NOMO-1 treated with DMSO at 0.1 percent for 48 hours (cell line): ENCODE results near the gene CDH3.

Experiments
- DNase-seq: peaks from one replicate; lab custom pipeline; 2025; ENCODE audit not compliant: unreplicated experiment; lab: John Stamatoyannopoulos, UW

Gene CDH3

DNA sequence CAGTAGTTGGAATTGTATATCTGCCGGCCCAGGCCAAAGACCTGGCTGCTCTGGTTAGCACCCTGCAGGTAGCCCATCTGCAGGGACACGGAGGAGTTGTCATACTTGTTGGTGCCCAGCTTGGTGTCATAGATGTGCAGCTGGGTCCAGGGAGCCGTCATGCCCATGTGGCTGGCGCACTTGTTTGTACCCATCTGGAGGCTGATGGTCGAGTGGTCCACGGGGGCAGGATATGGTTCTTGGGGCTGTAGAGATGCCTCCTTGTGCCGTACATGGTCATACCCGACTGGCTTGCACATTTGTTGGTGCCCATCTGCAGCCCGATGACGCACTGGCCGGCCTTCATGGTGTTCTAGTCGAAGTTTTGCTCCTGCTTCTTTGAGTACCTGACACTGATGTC, 6.0 kb downstream of the CDH3 start:
- DNase-seq, result no peak

DNA sequence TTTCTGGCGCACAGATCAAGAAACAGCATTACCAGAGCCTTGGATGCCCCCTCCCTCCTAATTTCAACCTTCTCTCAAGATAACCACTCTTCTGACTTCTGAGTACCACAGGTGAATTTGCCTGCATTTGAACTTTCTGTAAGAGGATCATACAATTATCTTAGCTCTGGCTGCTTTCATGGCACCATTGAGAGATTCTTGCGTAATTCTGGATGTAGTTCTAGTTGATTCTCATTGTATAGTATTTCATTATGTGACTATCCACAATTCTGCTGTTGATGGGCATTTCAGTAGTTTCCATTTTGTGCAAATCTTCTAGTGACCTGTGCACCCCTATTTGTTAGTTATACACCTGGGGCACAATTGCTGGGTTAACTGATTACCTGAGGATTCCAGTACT, 7.5 kb downstream of the CDH3 start:
- no peak for DNase-seq

DNA sequence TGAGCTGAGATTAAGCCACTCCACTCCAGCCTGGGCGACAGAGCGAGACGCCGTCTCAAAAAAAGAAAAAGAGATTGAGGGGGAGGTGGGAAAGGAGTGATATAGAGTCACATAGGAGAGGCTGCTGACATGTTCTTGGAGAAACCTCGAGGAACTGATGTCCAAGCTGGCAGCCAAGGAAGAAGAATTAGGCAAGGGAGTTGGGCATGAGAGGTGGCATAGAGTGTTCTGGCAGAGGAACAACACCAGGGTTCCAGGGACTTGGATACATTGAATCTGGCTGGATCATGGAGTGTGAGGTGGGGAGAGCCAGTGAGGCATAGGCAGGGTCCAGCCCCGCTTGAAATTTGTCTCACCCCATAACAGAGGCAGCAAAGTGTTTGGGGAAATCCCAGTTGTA, 10.7 kb downstream of the CDH3 start:
- no peak for DNase-seq

DNA sequence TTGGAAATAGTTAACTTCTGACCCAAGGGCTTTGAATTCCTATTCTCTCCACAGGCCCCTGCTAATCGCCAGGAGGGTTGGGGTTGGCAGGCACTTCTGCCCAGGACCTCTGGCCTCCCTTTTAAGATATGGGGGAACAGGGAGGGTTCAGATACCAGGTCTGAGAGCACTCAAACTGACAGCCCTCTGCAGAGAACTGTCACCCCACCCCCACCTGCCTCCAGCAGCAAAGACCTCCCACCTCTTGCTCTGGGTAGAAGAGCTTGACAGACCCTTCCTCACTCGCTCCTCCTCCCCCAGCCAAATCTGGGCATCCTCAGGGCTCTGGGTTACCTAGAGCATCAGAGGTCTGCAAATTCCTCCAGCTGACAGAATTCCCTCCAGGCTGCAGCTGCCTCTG, 11.6 kb downstream of the CDH3 start:
- no peak for DNase-seq

DNA sequence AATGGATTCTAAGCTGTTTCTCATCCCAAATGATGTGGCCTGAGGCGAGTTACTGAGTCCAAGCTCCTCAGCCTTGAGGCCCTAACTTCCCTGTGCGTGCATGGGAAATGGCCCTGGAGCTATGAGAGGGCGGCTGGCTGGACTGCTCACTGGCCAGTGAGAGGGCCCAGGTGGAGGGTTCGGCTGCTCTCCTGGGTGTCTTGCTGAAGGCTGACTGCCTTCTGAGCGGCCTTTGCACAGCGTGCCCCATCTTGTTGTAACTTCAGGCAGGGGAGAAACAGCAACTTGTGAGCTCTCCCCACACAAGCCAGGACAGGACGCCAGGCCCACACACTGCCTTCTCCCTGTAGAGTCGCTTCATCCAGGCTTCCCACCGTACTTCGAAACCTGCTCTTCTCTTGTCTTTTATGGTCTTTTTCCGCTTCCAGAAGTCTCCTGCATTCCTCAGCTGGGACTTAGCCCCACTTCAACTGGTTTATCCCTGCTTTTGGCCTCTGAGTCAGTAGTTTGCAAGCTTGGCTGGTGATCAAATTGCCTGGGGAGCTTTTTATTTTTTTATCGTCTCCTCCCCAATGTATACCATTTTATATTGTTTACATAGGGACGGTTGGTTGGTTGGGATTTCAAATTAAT, 13.3 kb downstream of the CDH3 start:
- no peak for DNase-seq

DNA sequence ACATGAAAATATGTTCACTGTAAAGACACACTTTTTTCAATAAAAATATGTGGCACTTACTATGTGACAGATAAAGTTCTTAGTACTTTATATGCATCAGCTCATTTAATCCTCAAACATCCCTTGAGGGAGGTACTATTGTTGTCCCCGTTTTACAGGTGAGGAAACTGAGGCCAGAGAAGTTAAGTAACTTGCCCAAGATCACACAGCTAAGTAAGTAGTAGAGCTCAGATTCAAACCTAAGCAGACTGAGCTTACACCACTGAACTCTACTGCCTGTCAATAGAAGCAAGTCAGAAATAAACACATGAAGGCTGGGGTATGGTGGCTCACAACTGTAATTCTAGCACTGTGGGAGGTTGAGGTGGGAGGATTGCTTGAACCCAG, 13.9 kb downstream of the CDH3 start:
- no peak for DNase-seq

DNA sequence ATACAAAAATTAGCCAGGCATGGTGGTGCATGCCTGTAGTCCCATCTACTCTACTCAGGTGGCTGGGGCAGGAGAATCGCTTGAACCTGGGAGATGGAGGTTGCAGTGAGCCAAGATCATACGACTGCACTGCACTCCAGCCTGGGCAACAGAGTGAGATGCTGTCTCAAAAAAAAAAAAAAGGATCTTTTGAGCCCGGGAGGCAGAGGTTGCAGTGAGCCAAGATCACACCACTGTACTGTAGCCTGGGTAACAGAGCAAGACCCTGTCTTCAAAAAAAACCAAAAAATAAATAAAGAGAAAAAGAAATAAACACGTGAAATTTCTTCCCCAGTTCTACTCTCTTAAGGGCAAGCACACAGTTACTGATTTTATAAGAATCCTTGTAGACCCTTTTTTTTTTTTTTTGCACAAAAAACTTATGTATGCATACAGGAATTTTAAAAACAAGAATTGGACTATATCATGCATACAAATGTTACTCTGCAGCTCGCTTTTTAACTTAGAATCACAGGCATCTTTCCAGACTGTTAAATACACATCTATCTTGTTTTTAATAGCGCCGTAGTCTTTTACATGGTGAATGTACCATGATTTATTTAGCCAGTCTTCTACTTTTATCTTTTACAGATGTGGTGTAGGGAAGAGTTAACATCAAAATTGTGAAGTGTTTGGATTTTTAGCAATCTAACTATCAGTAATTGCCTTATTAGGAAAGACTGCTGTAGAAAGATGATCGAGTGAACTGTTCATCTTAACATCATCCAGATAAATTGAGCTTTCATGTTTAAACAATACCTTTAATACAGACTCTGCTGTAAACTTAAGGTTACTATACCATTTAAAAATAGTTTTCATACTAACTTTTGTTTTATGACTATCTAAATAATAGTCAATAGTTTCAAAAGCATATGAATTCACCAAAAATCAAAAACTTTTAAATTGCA, 14.6 kb downstream of the CDH3 start:
- no peak for DNase-seq

DNA sequence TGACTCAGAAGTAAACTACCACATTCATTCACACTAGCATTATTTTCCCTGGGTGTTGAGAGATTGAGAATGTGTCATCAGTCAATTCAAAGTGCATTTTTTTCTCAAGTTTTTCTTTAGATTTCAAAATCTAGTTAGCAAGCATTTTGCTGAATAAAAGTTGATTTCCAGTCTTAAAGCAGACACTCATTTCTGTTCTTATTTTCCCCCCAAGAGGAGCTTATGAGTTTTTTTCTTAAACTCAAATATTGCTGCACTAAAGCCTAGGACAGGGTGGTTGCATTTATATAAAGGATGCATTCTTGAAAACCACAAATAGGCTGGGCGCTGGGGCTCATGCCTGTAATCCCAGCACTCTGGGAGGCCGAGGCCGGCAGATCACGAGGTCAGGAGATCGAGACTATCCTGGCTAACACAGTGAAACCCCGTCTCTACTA, 15.3 kb downstream of the CDH3 start:
- DNase-seq, result no peak

DNA sequence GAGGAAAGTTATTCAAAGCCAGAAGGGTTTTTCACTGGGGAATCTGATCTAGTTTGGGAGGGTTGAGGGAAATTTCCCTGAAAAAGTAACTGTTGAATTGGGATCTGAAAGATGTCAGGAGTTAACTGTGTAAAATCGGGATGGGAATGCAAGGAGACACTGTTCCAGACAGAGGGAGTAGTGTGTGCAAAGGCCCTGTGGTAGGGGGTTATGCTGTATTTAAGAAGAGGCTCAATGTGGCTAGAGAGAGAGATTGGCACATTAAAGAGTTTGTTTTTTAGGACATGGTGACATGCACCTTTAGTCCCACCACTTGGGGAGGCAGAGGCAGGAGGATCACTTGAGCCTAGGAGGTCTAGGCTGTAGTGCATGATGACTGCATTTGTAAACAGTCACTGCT, 16.9 kb downstream of the CDH3 start:
- no peak for DNase-seq

DNA sequence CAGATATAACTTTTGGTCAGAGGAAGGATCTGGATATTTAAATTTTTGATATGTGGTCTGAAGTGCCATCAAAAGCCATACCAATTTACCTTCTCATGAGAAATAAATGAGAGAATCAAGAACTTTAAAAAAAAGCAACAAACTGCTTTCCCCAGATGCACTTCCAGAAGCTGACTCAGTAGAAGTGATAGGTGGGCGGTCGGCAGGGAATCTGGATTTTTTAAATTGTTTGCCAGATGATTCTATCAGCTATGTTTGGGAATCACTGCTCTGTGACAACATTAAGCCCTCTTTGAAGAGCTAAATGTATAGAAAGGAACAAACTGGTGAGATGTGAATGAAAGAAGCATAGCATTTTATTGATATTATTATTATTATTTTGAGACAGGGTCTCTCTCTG, 19.2 kb downstream of the CDH3 start:
- DNase-seq, result no peak

DNA sequence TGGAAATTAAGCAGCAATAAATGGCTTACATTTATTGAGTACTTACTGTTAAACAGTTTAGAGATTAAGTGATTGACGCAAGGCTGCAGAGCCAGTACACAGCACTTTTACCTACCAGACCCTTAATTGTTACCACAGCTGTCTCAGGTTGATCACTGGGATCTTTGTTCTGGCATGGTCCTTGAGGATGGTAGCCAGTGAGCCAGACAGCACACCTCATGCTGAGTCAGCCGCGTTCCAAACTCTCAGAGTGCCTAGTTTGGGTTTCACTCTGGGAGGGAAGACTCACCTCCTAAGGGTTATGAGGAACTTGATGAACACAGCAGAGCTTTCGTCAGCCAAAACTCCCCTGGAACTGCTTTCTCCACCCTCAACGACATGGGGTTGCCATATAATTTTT, 20.4 kb downstream of the CDH3 start:
- DNase-seq, result no peak

DNA sequence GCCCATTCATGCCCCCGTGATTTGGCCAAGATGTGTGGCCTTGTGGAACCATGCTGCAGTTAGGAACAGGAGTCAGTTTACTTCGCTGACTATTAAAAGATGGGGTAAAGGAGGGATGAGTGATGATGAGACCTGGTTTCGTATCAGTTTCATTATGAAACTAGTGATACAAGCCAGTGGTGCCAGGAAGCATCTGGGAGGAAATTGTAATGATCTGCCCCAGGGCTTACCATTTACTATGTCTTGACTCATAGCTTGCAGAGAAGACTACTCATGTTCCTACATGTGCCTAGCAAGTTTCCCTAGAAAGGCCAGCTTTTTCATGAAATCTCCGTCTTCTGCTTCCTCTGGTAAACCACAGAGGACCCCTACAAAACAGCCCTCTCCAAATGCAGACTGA, 23.2 kb downstream of the CDH3 start:
- no peak for DNase-seq

DNA sequence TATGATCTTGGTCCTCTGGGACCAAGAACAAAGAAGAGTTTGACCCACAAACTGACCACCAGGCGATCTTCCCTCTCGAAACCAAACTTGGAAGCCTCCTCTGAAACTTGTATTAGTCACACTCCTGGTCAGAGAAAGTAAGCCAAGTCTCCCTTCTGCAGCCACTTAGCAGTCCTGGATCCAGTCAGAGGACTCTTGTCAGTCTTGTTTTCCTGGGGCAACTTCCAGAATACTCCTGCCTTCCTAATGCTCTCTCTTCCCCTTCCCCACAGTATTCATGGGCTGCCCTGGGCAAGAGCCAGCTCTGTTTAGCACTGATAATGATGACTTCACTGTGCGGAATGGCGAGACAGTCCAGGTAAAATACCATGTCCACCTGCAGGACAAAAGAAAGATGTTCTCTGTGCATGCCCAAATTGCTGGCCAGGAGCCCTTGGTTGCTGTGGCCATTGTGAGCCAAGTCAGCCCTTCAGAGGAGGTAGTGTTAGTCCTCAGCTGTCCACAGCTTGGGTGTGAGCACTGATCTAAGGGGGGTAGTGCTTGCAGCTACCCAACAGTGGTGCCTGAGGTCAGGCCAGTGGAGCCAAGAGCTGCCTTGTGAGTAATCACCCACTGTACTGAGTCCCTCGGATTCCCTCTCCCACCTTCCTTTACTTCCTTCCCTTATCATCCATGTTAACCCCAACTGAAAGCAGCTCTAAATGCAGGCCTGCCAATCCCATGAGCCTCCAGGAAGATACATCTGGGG, 31.2 kb downstream of the CDH3 start:
- DNase-seq, result no peak

DNA sequence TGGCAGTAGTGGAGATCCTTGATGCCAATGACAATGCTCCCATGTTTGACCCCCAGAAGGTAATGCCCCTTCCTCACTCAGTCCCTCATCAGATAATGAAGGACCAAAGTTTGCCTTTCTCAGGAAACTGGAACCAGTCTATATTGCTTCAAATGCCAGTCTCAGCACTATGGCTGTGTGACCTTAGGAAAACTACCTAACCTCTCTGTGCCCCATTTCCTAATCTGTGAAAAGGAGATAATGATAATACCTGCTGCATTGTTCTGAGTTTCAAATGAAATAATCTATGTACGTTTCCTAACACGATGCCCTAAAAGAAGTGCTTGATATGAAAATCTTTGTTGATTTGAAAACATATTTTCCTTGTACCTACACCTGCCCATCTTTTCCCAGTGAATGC, 35.9 kb downstream of the CDH3 start:
- DNase-seq, result no peak

DNA sequence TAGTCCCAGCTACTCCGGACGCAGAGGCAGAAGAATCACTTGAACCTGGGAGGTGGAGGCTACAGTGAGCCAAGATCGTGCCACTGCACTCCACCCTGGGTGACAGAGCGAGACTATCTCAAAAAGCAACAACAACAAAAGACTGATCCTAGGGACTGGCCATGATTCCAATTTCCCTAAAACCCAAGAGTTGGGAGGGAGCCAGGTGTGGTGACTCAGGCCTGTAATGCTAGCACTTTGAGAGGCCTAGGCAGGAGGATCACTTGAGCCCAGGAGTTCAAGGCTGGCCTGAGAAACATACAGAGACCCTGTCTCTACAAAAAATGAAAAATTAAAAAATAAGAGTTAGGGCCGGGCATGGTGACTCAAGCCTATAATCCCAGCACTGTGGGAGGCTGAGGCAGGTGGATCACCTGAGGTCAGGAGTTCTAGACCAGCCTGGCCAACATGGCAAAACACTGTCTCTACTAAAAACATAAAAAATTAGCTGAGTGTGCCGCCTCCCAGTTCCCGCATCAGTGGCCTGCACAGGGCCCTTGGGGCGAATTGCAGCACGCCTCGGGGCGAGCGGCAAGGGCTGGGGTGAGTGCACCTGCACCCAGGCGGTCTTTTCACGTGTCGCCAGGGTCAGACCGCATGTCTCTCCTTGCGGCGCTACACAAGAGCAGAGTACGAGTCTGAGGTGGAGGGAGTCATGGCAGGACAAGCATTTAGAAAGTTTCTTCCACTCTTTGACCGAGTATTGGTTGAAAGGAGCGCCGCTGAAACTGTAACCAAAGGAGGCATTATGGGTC, 40.8 kb downstream of the CDH3 start:
- no peak for DNase-seq

DNA sequence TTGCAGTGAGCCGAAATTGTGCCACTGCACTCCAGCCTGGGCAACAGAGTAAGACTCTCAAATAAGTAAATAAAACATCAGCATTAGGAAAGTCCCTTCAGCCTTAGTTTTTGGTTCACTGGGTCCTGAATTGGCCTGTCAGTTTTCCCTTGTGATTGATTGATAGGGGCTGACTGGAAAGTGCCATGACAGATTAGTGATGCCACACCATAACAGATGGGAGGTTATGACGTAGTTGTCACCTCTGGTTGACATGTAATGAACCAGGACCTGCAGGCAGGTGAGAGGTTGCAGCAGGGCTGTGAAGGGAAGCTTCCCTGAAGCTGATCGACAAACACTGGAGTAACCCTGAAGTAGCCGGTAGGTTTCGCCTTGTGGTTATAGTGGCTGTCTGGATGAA, 41.8 kb downstream of the CDH3 start:
- DNase-seq, result no peak

DNA sequence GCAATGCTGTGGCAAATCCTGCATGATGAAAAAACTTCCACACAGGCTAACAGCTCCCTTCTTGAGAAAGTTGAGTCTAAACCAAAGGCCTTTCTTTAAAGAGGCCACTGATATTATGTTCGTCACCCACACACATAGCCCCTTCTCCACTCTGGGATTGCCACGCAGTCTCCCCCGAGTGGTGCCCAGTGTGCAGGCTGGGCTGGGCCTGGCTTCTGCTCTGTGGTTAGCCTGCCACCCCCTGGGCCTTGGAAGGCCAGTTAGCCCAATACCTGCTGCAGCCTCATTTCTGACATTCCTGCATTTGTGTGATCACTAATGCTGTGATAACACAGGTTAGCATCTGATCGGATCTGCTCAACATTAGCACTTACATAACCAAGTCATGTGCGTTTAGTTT, 44.8 kb downstream of the CDH3 start:
- no peak for DNase-seq

DNA sequence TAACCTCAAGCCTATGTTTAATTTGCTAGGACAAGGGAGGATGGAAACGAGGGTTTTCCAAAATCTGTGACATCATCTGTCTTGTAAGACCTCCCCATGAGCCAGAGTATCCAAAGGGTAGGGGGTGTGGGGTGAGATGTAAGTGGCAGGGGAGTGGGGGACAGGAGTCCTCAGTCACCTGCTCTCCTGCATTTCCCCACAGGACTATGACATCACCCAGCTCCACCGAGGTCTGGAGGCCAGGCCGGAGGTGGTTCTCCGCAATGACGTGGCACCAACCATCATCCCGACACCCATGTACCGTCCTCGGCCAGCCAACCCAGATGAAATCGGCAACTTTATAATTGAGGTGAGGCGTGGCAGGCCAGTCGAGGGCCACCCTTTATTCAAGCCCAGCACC, 50.5 kb downstream of the CDH3 start:
- no peak for DNase-seq

DNA sequence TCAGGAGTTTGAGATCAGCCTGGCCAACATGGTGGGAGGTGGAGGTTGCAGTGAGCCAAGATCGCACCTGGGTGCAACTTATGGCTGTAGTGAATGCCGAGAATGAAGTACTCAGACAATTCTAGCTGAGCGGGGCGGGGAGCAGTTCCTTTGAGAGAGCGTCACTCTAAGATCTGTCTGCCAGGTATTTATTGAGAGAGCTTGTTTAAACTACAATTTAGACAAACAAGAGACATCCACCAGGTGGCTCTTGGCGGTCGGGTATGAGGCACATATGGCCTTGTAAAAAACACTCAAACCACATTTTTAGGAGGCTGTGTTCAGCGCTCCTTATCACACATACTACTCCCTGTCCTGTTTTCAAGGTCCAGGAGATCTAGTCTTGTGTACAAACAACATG, 51.4 kb downstream of the CDH3 start:
- no peak for DNase-seq

DNA sequence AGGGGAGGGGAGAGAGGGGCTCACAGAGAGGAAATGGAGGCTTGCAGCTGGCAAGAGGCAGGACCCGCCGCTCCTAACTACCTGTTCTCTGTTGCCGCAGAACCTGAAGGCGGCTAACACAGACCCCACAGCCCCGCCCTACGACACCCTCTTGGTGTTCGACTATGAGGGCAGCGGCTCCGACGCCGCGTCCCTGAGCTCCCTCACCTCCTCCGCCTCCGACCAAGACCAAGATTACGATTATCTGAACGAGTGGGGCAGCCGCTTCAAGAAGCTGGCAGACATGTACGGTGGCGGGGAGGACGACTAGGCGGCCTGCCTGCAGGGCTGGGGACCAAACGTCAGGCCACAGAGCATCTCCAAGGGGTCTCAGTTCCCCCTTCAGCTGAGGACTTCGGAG, 53.0 kb downstream of the CDH3 start:
- DNase-seq, result no peak

DNA sequence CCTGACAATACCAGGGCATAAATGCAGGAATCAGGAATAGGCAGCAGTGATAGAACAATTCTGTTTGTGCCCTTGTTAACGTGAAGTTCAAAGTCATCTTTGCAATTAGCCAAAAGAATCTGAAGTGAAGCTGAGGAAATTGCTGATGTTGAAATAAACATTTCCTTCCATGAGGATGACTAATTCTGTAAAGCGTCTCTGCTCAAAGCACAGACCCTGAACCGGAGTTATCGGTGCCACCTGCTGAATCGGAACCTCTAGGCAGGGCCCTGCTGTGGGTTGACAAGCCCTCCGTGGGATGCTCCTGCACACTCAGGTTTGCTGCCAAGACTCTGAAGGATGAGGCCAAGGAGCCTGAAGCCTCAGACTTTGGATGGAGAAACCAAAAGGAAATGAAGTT, 55.0 kb downstream of the CDH3 start:
- DNase-seq, result peak; percentile 71
